ENCODE measurements around the gene AHNAK.
"Not testable (repeated sequence)": the region's sequence is repeated elsewhere in the genome, so short reads cannot be mapped to it uniquely, and the experiment has no call there.

The AHNAK gene

DNA sequence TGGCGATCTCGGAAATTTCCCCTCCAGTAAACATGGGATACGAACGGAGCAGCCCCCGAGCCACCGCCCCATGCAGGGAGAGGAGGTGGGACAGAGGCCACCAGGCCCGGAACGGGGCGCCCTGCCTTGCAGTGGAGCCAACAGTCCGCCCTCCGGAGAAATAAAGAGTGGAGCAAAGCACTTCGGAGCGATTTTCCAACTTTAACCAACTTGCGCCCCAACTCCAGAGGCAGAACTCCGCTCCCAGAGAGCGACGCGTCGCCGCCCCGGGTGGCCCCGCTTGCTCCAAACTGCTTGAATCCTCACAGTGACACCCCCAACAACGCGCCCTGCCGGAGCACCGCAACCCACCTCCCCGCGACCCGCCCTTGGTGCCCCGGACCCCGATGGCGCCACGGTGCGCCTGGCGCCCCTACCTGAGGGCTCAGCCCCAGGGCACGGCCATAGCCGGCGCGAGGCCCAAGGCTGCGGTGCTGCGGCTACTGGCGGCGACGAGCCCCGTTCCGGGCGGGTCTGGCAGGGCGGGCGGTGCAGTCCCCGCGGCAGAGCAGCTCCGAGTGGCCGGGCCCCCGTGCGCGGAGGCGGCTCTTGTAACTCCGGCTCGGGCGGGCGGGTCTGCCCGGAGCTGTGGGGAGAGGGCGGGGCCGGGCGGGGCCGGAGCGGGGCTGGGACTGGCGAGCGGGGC, at the start of gene AHNAK:
Gene AHNAK (minus strand): TSS at position 563 of the 685 bp plus-strand sequence. CDS start 10,708 bp downstream, outside the sequence.
- Histone ChIP-seq H3K36me3 (ENCODE audit: control insufficient read depth in 1 of 2, insufficient read depth in 2 of 2, low read length in 2 of 2) (no peaks in the 10 kb centered on the region), H3K9me3 (ENCODE audit: control insufficient read depth in 1 of 2, low read length in 2 of 2) (no peaks in the 10 kb centered on the region), H3K4me3 (ENCODE audit: low read depth in 1 of 2, low read length in 2 of 2) (peak within 1 kb of the TSS; percentile 90 to 100), H3K4me1 (ENCODE audit: control insufficient read depth in 1 of 2, insufficient read depth in 2 of 2, low read length in 2 of 2) (peaks cover 14 to 45% of the 10 kb centered on the region in 2 donors), H3K27me3 (ENCODE audit: low read depth, low read length) (no peaks in the 10 kb centered on the region), H3K27ac (ENCODE audit: low read length) (peak within 1 kb of the TSS; percentile 94)

DNA sequence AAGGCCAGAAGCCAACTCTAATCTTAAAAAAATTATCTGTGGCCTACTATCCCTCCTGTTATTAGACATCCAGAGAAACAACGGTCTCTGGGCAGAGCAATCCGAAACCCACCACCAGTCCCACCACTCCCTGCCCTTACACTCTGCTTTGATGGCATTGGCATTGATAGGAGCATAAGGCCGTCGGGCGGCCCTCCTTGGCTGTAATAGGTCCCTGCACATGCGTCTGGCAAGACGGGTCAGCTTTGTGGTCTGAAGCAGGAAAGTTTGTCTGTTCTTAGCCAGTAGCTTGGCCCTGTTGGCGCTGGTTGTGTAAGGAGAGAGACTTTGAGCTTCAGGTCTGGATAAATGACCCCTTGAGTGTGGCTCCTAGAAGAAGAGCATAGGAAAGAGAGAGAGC, 48.5 kb upstream of the AHNAK start:
- Histone ChIP-seq H3K27me3 (ENCODE audit: low read depth, low read length) (no peaks in the 10 kb centered on the region), H3K9me3 (ENCODE audit: control insufficient read depth in 1 of 2, low read length in 2 of 2) (no peaks in the 10 kb centered on the region), H3K36me3 (ENCODE audit: control insufficient read depth in 1 of 2, insufficient read depth in 2 of 2, low read length in 2 of 2) (peaks cover 47 to 54% of the 10 kb centered on the region in 2 donors), H3K4me3 (ENCODE audit: low read depth in 1 of 2, low read length in 2 of 2) (no peak overlapping the region), H3K27ac (ENCODE audit: low read length) (no peak overlapping the region), H3K4me1 (ENCODE audit: control insufficient read depth in 1 of 2, insufficient read depth in 2 of 2, low read length in 2 of 2) (peaks cover 31 to 44% of the 10 kb centered on the region in 2 donors)

- Histone ChIP-seq H3K27me3 (ENCODE audit: low read depth, low read length) (no peaks in the 10 kb centered on the region), H3K4me1 (ENCODE audit: control insufficient read depth in 1 of 2, insufficient read depth in 2 of 2, low read length in 2 of 2) (peaks cover 15 to 37% of the 10 kb centered on the region in 2 donors), H3K9me3 (ENCODE audit: control insufficient read depth in 1 of 2, low read length in 2 of 2) (no peaks in the 10 kb centered on the region), H3K27ac (ENCODE audit: low read length) (no peak overlapping the region), H3K4me3 (ENCODE audit: low read depth in 1 of 2, low read length in 2 of 2) (no peak overlapping the region), H3K36me3 (ENCODE audit: control insufficient read depth in 1 of 2, insufficient read depth in 2 of 2, low read length in 2 of 2) (peaks cover 47 to 57% of the 10 kb centered on the region in 2 donors)
These were observed 46.9 kb upstream of the AHNAK start for GRCh38 chr11:62593434-62594044.

DNA sequence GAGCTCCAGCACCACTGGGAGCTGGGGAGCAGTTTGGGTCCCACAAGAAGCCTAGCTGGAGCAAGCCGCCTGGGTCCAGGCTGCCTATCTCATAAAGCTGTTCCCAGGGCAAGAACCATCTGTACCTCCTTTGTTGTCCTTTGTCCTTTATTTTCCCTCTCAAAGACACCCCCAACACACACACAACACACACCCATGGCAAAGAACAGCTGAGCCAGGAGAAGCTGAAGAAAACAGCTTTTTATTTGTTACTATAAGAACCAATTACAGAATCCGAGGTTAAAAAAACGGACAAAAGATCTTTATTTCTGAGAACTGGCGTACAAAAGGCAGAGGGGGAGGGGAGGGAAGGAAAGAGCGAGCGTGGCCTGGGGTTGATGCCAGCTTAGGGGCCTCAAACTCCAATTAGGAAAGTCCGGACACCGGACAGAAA, 46.4 kb upstream of the AHNAK start:
- Histone ChIP-seq H3K27ac (ENCODE audit: low read length) (peak overlapping the region; percentile 92), H3K4me1 (ENCODE audit: control insufficient read depth in 1 of 2, insufficient read depth in 2 of 2, low read length in 2 of 2) (peaks cover 14 to 33% of the 10 kb centered on the region in 2 donors), H3K9me3 (ENCODE audit: control insufficient read depth in 1 of 2, low read length in 2 of 2) (no peaks in the 10 kb centered on the region), H3K27me3 (ENCODE audit: low read depth, low read length) (no peaks in the 10 kb centered on the region), H3K4me3 (ENCODE audit: low read depth in 1 of 2, low read length in 2 of 2) (peak overlapping the region in 1 of 2 donors; percentile 99), H3K36me3 (ENCODE audit: control insufficient read depth in 1 of 2, insufficient read depth in 2 of 2, low read length in 2 of 2) (peaks cover 44 to 57% of the 10 kb centered on the region in 2 donors)

- Histone ChIP-seq H3K4me1 (ENCODE audit: control insufficient read depth in 1 of 2, insufficient read depth in 2 of 2, low read length in 2 of 2) (peaks cover 14 to 33% of the 10 kb centered on the region in 2 donors), H3K27me3 (ENCODE audit: low read depth, low read length) (no peaks in the 10 kb centered on the region), H3K27ac (ENCODE audit: low read length) (peak overlapping the region; percentile 92), H3K4me3 (ENCODE audit: low read depth in 1 of 2, low read length in 2 of 2) (peak overlapping the region; percentile 79 to 99), H3K36me3 (ENCODE audit: control insufficient read depth in 1 of 2, insufficient read depth in 2 of 2, low read length in 2 of 2) (peaks cover 44 to 57% of the 10 kb centered on the region in 2 donors), H3K9me3 (ENCODE audit: control insufficient read depth in 1 of 2, low read length in 2 of 2) (no peaks in the 10 kb centered on the region)
These were observed 45.7 kb upstream of the AHNAK start for GRCh38 chr11:62592146-62592815.

DNA sequence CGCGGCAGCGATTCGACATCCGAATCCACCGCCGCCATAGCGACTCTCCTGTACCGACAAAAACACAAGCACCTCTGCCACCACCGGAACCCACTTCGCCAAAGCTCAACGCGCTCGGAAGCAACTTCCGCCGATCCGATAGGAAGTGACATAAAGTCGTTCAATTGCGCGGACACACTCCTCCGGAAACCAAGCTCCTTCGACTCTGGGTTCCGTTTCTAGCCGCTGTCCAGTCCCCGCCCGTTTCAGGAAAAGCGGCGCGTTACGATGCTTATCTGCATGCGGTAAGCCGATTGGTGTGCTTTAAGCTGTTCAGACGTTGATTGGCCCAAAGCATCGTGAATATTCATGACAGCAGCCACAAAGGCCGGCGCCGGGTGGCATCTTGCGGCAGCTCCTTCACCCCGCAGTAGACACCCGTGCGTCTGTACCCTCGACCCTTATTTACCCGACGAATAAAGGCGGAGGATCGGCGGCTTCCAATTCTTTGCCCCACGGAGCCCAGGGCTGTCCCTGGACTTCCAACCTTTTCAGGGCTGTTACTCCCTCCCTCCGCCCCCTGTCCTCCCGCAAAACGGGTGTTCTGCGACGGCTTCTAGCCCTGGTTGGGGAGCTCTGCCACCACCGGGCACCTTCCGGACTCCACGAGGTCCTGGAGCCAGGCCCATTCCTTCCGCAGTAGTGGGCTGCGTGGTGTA, 45.0 kb upstream of the AHNAK start, which contains the start of gene TUT1:
Gene TUT1 (minus strand): TSS at position 76 of the 698 bp plus-strand sequence. CDS start 38 bp downstream, at position 38.
- peaks cover 14 to 33% of the 10 kb centered on the region in 2 donors for H3K4me1 ChIP-seq (ENCODE audit: control insufficient read depth in 1 of 2, insufficient read depth in 2 of 2, low read length in 2 of 2)
- peak within 1 kb of the TSS; percentile 79 to 99 for H3K4me3 ChIP-seq (ENCODE audit: low read depth in 1 of 2, low read length in 2 of 2)
- peaks cover 41 to 52% of the 10 kb centered on the region in 2 donors for H3K36me3 ChIP-seq (ENCODE audit: control insufficient read depth in 1 of 2, insufficient read depth in 2 of 2, low read length in 2 of 2)
- no peaks in the 10 kb centered on the region for H3K27me3 ChIP-seq (ENCODE audit: low read depth, low read length)
- H3K9me3 ChIP-seq (ENCODE audit: control insufficient read depth in 1 of 2, low read length in 2 of 2), result no peaks in the 10 kb centered on the region
- H3K27ac ChIP-seq (ENCODE audit: low read length), result peak within 1 kb of the TSS; percentile 97

DNA sequence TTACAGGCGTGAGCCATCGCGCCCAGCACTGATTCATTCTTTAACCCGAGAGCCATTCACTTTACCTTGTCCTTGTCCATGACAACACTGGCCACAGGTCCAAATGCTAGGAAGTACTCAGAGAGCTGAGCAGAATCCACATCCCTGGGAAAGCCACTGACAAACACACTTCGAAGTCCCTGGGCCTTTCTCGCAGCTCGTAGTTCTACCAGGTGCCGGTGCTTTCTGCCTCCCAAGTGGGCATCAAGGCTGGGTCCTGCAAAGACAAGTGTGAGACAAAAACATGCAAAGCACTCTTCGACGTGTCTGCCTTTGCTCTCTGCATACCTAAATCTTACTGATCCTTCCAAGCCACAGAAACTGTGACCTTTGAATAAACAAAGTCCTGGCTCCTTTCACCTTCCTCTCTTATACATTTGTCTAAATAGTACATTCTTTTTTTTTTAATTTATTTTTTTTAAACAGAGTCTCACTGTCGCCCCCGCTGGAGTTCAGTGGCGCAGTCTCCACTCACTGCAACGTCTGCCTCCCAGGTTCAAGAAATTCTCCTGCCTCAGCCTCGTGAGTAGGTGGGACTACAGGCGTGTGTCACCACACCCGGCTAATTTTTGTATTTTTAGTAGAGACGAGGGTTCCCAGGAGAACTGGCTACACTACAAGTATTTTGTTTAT, 42.5 kb upstream of the AHNAK start:
- peaks cover 14 to 33% of the 10 kb centered on the region in 2 donors for H3K4me1 ChIP-seq (ENCODE audit: control insufficient read depth in 1 of 2, insufficient read depth in 2 of 2, low read length in 2 of 2)
- no peak overlapping the region for H3K27ac ChIP-seq (ENCODE audit: low read length)
- no peak overlapping the region for H3K4me3 ChIP-seq (ENCODE audit: low read depth in 1 of 2, low read length in 2 of 2)
- H3K27me3 ChIP-seq (ENCODE audit: low read depth, low read length), result no peaks in the 10 kb centered on the region
- peaks cover 17 to 35% of the 10 kb centered on the region in 2 donors for H3K36me3 ChIP-seq (ENCODE audit: control insufficient read depth in 1 of 2, insufficient read depth in 2 of 2, low read length in 2 of 2)
- no peaks in the 10 kb centered on the region for H3K9me3 ChIP-seq (ENCODE audit: control insufficient read depth in 1 of 2, low read length in 2 of 2)

DNA sequence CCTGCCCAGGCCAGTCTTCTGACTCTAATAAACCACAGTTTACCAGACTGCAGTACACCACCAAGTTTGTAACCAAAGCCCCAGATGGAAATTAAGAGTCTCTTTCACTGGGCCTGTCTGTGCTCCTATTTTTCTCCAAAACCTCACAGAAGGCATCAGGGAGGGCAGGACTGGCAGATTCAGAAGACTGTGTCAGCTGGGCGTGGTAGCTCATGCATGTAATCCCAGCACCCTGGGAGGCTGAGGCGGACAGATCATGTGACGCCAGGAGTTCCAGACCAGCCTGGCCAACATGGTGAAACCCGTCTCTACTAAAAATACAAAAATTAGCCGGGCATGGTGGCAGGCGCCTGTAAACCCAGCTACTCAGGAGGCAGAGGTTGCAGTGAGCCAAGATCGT, 38.8 kb upstream of the AHNAK start:
- H3K27me3 ChIP-seq (ENCODE audit: low read depth, low read length); H3K27ac ChIP-seq (ENCODE audit: low read length); H3K9me3 ChIP-seq (ENCODE audit: control insufficient read depth in 1 of 2, low read length in 2 of 2); H3K4me3 ChIP-seq (ENCODE audit: low read depth in 1 of 2, low read length in 2 of 2): not testable (repeated sequence)
- peaks cover 10 to 39% of the 10 kb centered on the region in 2 donors for H3K36me3 ChIP-seq (ENCODE audit: control insufficient read depth in 1 of 2, insufficient read depth in 2 of 2, low read length in 2 of 2)
- peaks cover 0 to 11% of the 10 kb centered on the region in 2 donors for H3K4me1 ChIP-seq (ENCODE audit: control insufficient read depth in 1 of 2, insufficient read depth in 2 of 2, low read length in 2 of 2)

DNA sequence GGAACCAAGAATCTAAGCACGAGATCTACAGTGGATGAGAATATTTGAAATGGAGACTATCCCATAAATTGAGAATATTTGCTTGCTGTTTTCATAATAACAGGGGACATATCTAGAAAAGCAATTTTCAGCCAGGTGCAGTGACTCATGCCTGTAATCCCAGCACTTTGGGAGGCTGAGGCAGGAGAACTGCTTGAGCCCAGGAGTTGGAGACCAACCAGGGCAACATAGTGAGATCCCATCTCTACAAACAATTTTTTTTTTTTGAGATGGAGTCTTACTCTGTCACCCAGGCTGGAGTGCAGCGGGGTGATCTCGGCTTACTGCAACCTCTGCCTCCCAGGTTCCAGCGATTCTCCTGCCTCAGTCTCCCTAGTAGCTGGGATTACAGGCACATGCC, 35.1 kb upstream of the AHNAK start:
- not testable (repeated sequence) for H3K27ac ChIP-seq (ENCODE audit: low read length); H3K4me3 ChIP-seq (ENCODE audit: low read depth in 1 of 2, low read length in 2 of 2); H3K9me3 ChIP-seq (ENCODE audit: control insufficient read depth in 1 of 2, low read length in 2 of 2); H3K4me1 ChIP-seq (ENCODE audit: control insufficient read depth in 1 of 2, insufficient read depth in 2 of 2, low read length in 2 of 2); H3K27me3 ChIP-seq (ENCODE audit: low read depth, low read length)
- peaks cover under 1 to 47% of the 10 kb centered on the region in 2 donors for H3K36me3 ChIP-seq (ENCODE audit: control insufficient read depth in 1 of 2, insufficient read depth in 2 of 2, low read length in 2 of 2)

DNA sequence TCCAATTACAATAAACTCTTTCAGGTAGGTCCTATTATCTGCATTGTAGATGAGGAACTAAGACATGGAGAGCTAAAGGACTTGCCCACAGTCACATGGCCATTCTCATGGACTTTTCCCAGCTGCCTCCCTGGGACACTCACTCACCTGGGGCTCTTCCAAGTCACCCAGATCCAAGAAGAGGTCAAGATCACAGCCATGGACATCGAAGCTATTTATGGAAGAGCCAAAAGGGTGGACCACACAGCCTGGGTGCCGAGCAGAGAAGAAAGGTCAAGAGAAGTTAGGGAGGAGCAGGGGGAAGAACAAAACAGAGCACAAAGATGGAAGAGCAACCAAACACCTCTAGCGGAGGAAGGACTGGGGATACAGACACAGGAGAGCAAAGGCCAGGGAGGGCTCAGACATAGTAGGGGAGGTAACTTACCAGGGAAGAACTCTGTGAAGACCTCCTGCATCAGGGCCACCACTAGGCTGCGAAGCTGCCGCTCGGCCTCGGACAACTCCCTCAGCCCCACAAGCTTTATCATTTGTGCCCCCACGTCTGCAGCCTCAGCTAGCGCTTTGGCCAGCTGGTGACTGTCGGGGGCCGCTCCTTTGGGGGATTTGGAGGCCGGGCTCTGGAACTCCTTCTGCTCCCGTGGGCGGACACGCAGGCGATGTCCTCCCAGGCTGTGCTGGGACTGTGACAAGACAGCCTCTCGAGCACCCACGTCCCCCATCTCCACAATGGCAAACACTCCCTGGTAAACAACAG, 34.5 kb upstream of the AHNAK start:
- peaks cover 0 to under 1% of the 10 kb centered on the region in 2 donors for H3K4me1 ChIP-seq (ENCODE audit: control insufficient read depth in 1 of 2, insufficient read depth in 2 of 2, low read length in 2 of 2)
- no peak overlapping the region for H3K4me3 ChIP-seq (ENCODE audit: low read depth in 1 of 2, low read length in 2 of 2)
- H3K9me3 ChIP-seq (ENCODE audit: control insufficient read depth in 1 of 2, low read length in 2 of 2), result no peaks in the 10 kb centered on the region
- no peak overlapping the region for H3K27ac ChIP-seq (ENCODE audit: low read length)
- H3K27me3 ChIP-seq (ENCODE audit: low read depth, low read length), result no peaks in the 10 kb centered on the region
- peaks cover 7 to 48% of the 10 kb centered on the region in 2 donors for H3K36me3 ChIP-seq (ENCODE audit: control insufficient read depth in 1 of 2, insufficient read depth in 2 of 2, low read length in 2 of 2)

Data from muscle layer of duodenum (tissue), 2 donors.